Fibroblast of the conjunctiva (primary cell): Measurements from ENCODE around the gene CDC42SE1.

Source experiments
- DNase-seq: peaks from one replicate; pipeline ENCODE4 v3.0.0-alpha.2; 2010; ENCODE audit warnings: low read depth

Gene CDC42SE1

DNA sequence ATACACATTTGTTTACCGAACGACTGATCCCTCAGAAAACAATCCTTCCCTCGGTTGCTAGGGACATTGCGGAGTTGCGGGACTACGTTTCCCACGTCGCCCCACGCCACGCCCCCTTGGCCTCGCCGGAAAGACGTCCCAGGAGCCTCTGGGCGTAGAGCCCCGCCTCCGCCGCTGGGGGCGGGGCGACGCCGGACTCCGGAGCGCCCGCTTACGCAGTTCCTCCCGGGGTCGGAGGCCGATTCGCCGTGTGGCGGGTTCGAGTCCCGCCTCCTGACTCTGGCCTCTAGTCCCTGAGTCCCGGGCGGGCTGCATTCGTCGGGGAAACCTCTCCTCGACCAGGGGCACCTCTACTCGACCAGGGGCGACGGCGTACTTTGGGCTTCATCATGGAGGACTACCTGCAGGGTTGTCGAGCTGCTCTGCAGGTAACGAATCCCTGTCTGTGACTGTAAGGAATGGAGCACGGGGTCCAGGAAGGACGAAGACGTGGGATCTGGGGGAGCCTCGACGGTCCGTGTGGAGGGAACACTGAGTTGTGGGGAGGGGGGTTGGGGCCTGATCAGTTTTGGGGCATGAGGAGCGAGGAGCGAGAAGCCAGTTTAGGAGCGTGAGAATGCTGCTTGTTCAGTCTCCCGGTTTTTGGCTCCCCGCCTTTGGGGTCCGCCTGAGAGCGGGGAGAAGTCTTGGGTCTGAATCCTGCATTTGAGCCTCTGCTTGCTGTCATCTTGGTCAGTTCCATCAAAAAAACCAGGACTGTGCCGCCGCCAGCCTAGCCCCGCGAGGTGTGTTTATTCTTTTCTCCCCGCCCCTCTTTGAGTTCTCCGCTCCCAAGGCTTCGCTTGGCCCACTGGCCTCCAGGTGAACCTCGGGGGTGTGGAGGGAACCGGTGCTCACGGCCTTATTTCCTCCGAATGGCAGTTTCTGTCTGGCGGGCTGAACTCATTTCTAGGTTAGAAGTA lies 50.9 kb downstream of the CDC42SE1 start, which contains the start of gene PRUNE1:
Gene PRUNE1 (plus strand): TSS at position 206 of the 962 bp plus-strand sequence. CDS start 184 bp downstream, at position 390.
- DNase-seq: peak; percentile 97

DNA sequence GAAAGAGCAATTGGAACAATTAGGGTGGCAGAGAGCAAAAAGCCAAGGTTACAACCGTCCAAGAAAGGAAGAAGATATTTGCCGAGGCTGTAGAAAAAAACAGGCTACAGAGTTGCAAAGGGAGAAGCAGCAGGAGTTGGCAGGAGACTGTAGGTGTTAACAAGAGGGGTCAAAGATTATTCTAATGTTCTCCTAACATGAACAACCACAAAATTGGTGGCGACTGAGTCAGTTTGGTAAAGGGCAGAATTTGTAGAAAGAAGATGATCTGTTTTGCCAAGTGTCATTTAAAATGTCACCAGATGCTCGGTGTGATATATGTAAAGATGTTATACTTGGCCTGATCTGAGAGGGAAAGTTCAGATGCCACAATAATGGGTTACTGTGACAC lies 51.6 kb downstream of the CDC42SE1 start:
- DNase-seq: no peak

DNA sequence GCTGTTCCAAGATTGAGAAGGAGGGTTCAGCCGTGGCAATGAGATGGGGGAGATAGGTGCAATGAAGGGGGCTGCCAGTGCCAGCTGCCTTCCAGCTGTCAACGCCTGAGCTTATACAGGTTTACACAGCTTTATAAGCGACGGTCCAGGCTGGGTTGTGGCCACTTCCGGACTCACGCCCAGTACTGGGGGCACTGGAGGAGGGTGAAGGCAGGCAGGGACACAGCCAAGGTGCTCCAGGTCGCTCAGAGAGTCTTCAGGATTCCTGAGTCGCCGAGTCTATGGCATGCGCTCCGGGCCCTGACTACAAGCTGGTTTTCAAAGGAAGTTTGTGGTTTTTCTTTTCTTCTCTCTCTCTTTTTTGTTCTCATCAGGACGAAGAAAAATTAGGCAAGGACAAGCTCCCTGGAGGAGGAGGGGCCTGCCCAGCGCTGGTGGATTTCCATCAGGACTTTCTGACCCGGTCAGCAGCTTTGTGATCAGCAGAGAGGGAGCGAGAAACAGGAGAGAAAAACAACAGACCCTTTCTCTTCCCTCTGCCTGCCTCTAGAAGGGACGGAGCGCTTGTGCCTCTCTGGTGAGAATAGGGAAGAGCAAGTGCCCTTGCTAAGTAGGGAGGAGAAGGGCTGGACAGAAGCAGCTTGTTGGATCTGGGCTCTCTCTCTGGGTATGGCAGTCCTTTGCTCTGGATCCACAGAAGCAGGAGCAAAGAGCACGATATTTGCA lies 52.9 kb downstream of the CDC42SE1 start, which contains the start of gene MINDY1:
Gene MINDY1 (minus strand): TSS at position 576 of the 726 bp plus-strand sequence. CDS start 4,285 bp downstream, outside the sequence.
- DNase-seq: peak; percentile 84

DNA sequence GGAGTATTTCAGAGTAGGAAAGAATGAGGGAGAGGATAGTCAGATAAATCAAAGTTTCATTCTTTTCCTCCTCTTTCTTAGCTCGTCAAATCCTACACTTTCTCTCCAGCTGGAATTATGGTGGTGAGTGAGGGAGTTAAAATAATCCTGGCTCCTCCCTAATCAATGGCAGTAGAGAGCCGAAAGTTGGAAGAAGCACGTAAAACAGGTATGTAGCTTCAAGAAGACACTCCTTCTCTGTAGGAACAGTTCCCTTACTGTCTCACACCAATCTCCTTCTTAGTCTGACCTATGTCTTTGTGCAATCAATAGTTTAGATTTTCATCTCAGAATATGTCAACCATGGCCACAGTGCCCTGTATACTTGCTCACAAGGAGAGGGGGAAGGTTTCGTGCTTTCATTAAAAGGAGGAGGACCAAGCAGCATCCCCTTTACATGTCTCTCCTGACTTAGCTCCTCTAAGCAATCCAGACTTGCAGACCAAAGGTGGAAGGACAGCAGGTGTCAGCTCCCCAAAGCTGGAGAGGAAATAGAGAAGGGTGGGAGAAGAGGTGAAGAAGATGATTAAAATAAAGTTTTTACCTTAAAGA lies 53.6 kb downstream of the CDC42SE1 start:
- DNase-seq: no peak

DNA sequence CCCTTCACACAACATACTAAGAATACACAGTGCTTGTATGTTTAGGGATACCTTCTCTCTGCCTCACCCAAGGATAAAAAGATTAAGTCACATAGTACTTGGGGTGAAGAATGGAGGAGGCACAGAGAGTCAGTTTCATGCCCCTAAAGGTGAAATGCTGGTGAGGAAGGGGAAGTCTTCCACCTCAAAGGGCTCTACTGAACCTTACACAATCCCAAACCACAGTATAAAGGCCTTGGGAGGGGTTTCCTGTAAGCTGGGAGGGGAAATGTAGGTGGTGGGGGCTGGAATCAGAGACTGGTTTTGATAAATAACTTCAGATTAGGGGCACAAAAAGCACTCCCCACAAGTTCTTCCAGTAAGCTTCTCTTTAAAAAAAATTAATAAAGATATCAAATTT lies 56.2 kb downstream of the CDC42SE1 start:
- no peak for DNase-seq

DNA sequence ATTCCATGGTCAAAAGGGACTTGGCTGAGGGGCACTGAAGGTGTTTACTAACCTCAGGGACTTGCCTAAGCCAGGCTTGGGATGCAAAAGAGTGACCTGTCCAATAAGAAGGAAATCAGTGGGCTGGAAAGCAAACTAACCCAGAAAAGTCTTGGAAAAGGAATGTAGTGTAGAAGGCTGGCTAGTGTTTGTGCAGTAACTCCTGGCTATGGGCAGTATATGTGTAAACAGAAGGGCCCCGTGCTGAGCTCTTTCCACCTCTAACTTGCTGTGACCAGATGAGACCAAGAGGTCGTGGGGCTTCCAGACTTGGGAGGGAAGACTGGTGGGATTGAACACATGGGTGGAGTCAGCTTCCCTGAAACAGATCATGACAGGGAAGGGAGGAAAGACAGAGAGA lies 56.8 kb downstream of the CDC42SE1 start:
- no peak for DNase-seq

DNA sequence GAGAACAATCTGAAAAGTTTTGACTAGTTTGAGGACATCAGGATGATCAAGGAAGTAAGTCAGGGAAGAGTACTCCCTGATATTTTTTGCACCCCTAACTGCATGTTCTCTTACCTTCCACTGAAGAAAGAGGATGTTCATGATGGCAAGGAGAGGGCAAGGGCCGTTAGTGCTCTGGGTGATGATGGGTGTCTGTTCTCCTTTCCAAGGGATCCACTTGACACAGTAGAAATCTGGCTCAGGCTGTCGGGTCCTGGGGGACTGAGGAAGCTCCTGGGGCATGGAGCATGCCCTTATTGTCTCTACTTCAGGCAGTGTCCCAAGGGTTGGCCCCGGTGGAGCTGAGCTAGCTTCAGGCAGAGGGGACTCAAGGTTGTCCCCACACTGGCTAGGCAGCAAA lies 57.4 kb downstream of the CDC42SE1 start:
- DNase-seq: no peak

DNA sequence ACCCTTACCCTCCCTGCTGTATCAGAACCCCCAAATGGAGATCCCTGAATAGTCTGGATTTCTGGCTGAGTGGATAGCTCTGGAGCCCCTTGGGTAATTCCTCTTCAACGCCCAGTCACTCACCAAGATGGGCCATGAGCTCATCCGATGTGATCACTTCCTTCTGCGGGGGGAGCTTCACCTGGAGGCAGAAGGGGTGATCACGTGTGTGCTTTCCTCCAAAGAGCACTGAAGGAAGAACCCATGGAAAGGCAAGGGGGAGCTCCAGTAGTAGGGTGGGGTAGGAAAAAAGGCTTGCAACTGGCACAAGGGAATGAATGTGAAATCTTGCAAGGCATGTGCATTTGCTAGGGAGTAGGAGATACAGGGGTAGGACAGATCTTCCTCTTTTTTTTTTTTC lies 57.8 kb downstream of the CDC42SE1 start:
- DNase-seq: no peak
